GM19193 (cell line): Measurements from ENCODE around the gene HNF4A.

Experiments
- POLR2A ChIP-seq: IDR thresholded peaks from 4 replicates; pipeline ENCODE4 v1.6.1; 2011; ENCODE audit not compliant: insufficient read depth, insufficient read length; ENCODE audit errors: extremely low read depth

HNF4A gene

GRCh38 chr20:44448753-44449546 is 93.5 kb downstream of the HNF4A start:
- TF ChIP-seq POLR2A = no peak

- no peak for TF ChIP-seq POLR2A
Measured at GRCh38 chr20:44449864-44450263, 94.4 kb downstream of the HNF4A start.

GRCh38 chr20:44450281-44450889 is 94.9 kb downstream of the HNF4A start:
- TF ChIP-seq POLR2A = no peak

GRCh38 chr20:44450903-44451450 is 95.5 kb downstream of the HNF4A start:
- TF ChIP-seq POLR2A = no peak

GRCh38 chr20:44454306-44454963 is 98.9 kb downstream of the HNF4A start:
- TF ChIP-seq POLR2A = no peak

- no peak for TF ChIP-seq POLR2A
Measured at GRCh38 chr20:44455126-44455525, 99.6 kb downstream of the HNF4A start.

- TF ChIP-seq POLR2A = no peak
Measured at GRCh38 chr20:44456611-44457010, 101.1 kb downstream of the HNF4A start.

- TF ChIP-seq POLR2A = no peak
Measured at GRCh38 chr20:44457016-44457415, 101.5 kb downstream of the HNF4A start.

GRCh38 chr20:44459271-44459670 is 103.8 kb downstream of the HNF4A start:
- no peak for TF ChIP-seq POLR2A

GRCh38 chr20:44460795-44461141 is 105.3 kb downstream of the HNF4A start:
- no peak for TF ChIP-seq POLR2A

GRCh38 chr20:44461142-44461802 is 105.8 kb downstream of the HNF4A start:
- TF ChIP-seq POLR2A = no peak

- no peak for TF ChIP-seq POLR2A
Measured at GRCh38 chr20:44461803-44462174, 106.3 kb downstream of the HNF4A start.

GRCh38 chr20:44463466-44463865 is 108.0 kb downstream of the HNF4A start:
- no peak for TF ChIP-seq POLR2A

GRCh38 chr20:44464514-44464913 is 109.0 kb downstream of the HNF4A start:
- no peak for TF ChIP-seq POLR2A

GRCh38 chr20:44465001-44465560 is 109.6 kb downstream of the HNF4A start:
- no peak for TF ChIP-seq POLR2A
